Measurements from ENCODE around the gene FRAT1. TPM values are rescaled to one million over a fixed set of nuclear protein-coding genes. Genes with fewer than 3 reads are reported as not detected.

FRAT1 gene
- total and polyA plus RNA-seq, 2 of the 8 experiments (the other 6 are each of a cell fraction or from before 2014, with no cell fraction given): 1.9 to 5.2 TPM

DNA sequence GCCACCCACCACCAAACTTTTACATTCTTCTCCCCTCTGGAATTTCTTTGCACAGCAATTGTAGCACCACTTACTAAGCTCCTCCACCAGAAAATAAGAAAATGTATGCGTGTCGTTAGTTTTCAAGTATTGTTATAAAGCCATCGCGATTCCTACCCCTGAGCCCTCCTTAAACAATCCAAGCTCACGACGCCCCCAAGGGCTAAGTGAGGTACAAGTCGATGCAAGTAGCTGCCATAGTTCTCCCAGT, 14.2 kb downstream of the FRAT1 start:
- ChIA-PET CTCF (ENCODE audit: partially characterized antibody) (interaction anchor here (0.8 to 3.7 kb wide), 23 partner anchors 10 to 260 kb away, joined by 3 to 28 read pairs (median 4); partner anchors contain the start of gene FRAT1), POLR2A (ENCODE audit: partially characterized antibody) (interaction anchor here (0.6 to 5.9 kb wide), 26 partner anchors 10 to 98 kb away, joined by 3 to 75 read pairs (median 4); partner anchors contain the start of genes ARHGAP19, FRAT1 and RRP12)
- Histone ChIP-seq H3K79me2 (ENCODE audit: control insufficient read depth in 1 of 2, insufficient read depth in 2 of 2, low read length in 2 of 2) (peaks cover 29 to 57% of the 10 kb centered on the region in 2 experiments), H3K4ac (replicated peaks; ENCODE audit: insufficient read length, low read depth, low read length) (no peak overlapping the region), H3K23ac (ENCODE audit: insufficient read length) (no peak overlapping the region), H3K14ac (ENCODE audit: insufficient read length) (no peak overlapping the region), H3K9ac (replicated peaks in 1 of 4; ENCODE audit: extremely low read depth in 1 of 4, low read depth in 3 of 4, low read length in 3 of 4) (peak overlapping the region; percentile 86 to 97 (median 92)), H3K23me2 (ENCODE audit: low read depth, low read length) (peaks cover 21% of the 10 kb centered on the region), H4K8ac (ENCODE audit: extremely low read depth, insufficient read depth, low read length) (peak overlapping the region; percentile 39), H3K9me3 (ENCODE audit: insufficient read depth in 2 of 2, low read depth in 1 of 2, low read length in 1 of 2) (no peaks in the 10 kb centered on the region), H3K4me2 (ENCODE audit: insufficient read depth in 1 of 2, low read depth in 2 of 2, low read length in 2 of 2) (peak overlapping the region; percentile 84 to 96), H2AFZ (ENCODE audit: low read length) (no peak overlapping the region), H4K20me1 (replicated peaks in 1 of 2; ENCODE audit: control insufficient read depth in 1 of 2, insufficient read depth in 2 of 2, low read length in 2 of 2) (peaks cover 14 to 20% of the 10 kb centered on the region in 2 experiments), H2BK20ac (ENCODE audit: low read length) (no peak overlapping the region), H3K18ac (ENCODE audit: extremely low read depth, low read length) (peak overlapping the region; percentile 79), H4K91ac (replicated peaks; ENCODE audit: insufficient read length, low read length) (peak overlapping the region; percentile 22), H3K27ac (ENCODE audit: low read depth, low read length) (peak overlapping the region; percentile 23), H3K79me1 (ENCODE audit: low read depth, low read length) (peaks cover 7% of the 10 kb centered on the region; the same call in 1 of the 2 replicates), H3K36me3 (ENCODE audit: control insufficient read depth in 2 of 4, insufficient read depth in 4 of 4, low read length in 3 of 4) (peaks cover 2 to 34% (median 7%) of the 10 kb centered on the region in 4 experiments; a peak in 5 of 8 replicates), H3K4me1 (replicated peaks in 1 of 4; ENCODE audit: control insufficient read depth in 3 of 4, insufficient read depth in 4 of 4, low read length in 3 of 4) (peaks cover 7 to 20% (median 10%) of the 10 kb centered on the region in 4 experiments), H2BK120ac (replicated peaks; ENCODE audit: low read depth, low read length) (peak overlapping the region; percentile 45), H4K5ac (ENCODE audit: insufficient read length, low read depth, low read length) (peak overlapping the region; percentile 69), H2BK5ac (ENCODE audit: low read depth, low read length) (peak overlapping the region; percentile 20; the same call in 1 of the 2 replicates), H3K56ac (replicated peaks; ENCODE audit: insufficient read length, low read depth, low read length) (no peak overlapping the region), H2BK15ac (ENCODE audit: low read length) (no peak overlapping the region), H3K4me3 (ENCODE audit: extremely low read depth in 1 of 4, insufficient read depth in 2 of 4, low read depth in 3 of 4, low read length in 4 of 4) (peak overlapping the region; percentile 84 to 92 (median 91)), H2BK12ac (ENCODE audit: low read depth, low read length) (no peak overlapping the region), H2AK5ac (ENCODE audit: low read depth, low read length) (no peak overlapping the region), H3K27me3 (replicated peaks in 1 of 4; ENCODE audit: control insufficient read depth in 3 of 4, extremely low read depth in 1 of 4, insufficient read depth in 3 of 4, low read length in 3 of 4) (no peaks in the 10 kb centered on the region)
- DNase-seq (ENCODE audit: low read depth in 1 of 2, low spot score in 2 of 2) (no peak), FAIRE-seq (no peak)
- 1% methylated on average over 7 of the region's 7 CpGs; no CpG with 5 or more reads in 1 of the 2 experiments for WGBS, 2 experiments (ENCODE audit: extremely low coverage in 1 of 2, insufficient coverage in 1 of 2, insufficient read length in 1 of 2, insufficient replicate concordance in 2 of 2, low coverage in 1 of 2, low lambda C conversion rate in 2 of 2, missing lambda C conversion rate in 1 of 2)
- TF ChIP-seq TAF7 (optimal IDR thresholded peaks at IDR 0.05; ENCODE audit: borderline replicate concordance, low read depth, low read length) (no peak), SP2 (IDR thresholded peaks at IDR 0.05; ENCODE audit: low read length) (no peak), TAF1 (IDR thresholded peaks at IDR 0.05; ENCODE audit: low read depth, low read length) (0 out of 2 replicates have a peak, but pooled peaks have one; percentile 3), YY1 (IDR thresholded peaks at IDR 0.05; ENCODE audit: low read depth, low read length) (0 out of 2 replicates have a peak, but pooled peaks have one; percentile 59), SP1 (IDR thresholded peaks at IDR 0.05; ENCODE audit: low read depth, low read length) (no peak), TBP (IDR thresholded peaks at IDR 0.05; ENCODE audit: low read depth, low read length) (peak; percentile 30; the same call in 1 of the 2 replicates), NRF1 (IDR thresholded peaks at IDR 0.05; ENCODE audit: low read depth, low read length) (no peak), JUND (IDR thresholded peaks at IDR 0.05; ENCODE audit: low read length) (0 out of 2 replicates have a peak, but pooled peaks have one; percentile 16), CHD1 (IDR thresholded peaks at IDR 0.05; ENCODE audit: low read depth, low read length) (peak; percentile 38; the same call in 1 of the 2 replicates), SP4 (IDR thresholded peaks at IDR 0.05; ENCODE audit: low read length) (no peak), JUN (IDR thresholded peaks at IDR 0.05; ENCODE audit: low read depth, low read length) (no peak), SIX5 (IDR thresholded peaks at IDR 0.05; ENCODE audit: low read depth, low read length) (no peak), RAD21 (IDR thresholded peaks at IDR 0.05 in 1 of 2, conservative IDR thresholded peaks at IDR 0.05 in 1 of 2; ENCODE audit: low read depth in 2 of 2, low read length in 2 of 2) (peak; percentile 31 to 39; a peak in 3 of 4 replicates)
- TF ChIP-seq, protein P1, sequence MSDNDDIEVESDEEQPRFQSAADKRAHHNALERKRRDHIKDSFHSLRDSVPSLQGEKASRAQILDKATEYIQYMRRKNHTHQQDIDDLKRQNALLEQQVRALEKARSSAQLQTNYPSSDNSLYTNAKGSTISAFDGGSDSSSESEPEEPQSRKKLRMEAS (IDR thresholded peaks at IDR 0.05): no peak

Measured in H1 (cell line).